Esophagus squamous epithelium (tissue), 4 donors: ENCODE measurements around the gene SETMAR.

ENCODE experiments used
- POLR2A ChIP-seq, 4 donors: fragments of 450-650 bp; IDR thresholded peaks; one replicate each; pipeline ENCODE4 v1.6.1; 2017; ENCODE audit warnings: antibody characterized with exemption in 4 of 4, mild to moderate bottlenecking in 4 of 4, moderate library complexity in 3 of 4
- TF ChIP-seq, protein P1 (sequence below), 6 experiments: fragments of 450-650 bp in 4 of 6; fragments of 200-600 bp in 2 of 6; sonication (generic) in 2 of 6; IDR thresholded peaks; one replicate each; pipeline ENCODE4 v1.5.1; 2016 to 2019; ENCODE audit warnings: antibody characterized with exemption in 6 of 6, mild to moderate bottlenecking in 4 of 6, moderate library complexity in 4 of 6

DNA sequence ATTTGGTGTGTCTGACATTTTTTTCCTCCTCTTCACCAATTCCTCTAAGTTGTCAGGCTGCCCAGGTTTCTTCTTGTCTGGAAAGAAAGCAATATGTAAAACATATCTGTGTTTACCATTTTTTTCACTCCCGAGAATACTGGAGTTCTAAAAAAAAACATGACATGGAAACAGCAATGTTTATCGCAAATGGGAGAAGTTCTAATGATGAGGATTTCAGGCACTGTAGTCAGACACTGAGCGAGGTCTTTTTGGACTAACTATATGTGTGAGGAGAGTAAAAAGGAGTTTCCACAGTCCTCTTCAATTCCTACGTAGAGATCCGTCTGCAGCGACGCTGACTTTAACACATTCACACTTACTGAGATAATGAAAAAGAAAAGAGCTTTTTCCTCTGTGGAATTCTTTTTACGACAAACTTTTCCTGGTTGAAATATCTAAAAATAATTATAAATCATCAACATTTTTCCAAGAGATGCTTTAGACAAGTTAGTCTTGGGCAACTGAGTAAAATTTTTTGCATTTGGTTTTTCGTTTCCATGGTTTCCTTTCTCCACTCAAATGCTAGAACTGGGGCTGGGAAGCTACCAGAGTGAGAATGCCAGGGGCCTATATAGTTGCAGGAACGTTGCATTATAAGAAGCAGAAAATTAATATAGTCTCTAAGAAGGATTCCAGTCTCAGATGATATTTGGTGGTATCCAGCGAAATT is 8.4 kb upstream of the SETMAR start:
- TF ChIP-seq, protein P1, sequence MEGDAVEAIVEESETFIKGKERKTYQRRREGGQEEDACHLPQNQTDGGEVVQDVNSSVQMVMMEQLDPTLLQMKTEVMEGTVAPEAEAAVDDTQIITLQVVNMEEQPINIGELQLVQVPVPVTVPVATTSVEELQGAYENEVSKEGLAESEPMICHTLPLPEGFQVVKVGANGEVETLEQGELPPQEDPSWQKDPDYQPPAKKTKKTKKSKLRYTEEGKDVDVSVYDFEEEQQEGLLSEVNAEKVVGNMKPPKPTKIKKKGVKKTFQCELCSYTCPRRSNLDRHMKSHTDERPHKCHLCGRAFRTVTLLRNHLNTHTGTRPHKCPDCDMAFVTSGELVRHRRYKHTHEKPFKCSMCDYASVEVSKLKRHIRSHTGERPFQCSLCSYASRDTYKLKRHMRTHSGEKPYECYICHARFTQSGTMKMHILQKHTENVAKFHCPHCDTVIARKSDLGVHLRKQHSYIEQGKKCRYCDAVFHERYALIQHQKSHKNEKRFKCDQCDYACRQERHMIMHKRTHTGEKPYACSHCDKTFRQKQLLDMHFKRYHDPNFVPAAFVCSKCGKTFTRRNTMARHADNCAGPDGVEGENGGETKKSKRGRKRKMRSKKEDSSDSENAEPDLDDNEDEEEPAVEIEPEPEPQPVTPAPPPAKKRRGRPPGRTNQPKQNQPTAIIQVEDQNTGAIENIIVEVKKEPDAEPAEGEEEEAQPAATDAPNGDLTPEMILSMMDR (IDR thresholded peaks at IDR 0.05), result no peak
- no peak for TF ChIP-seq POLR2A (IDR thresholded peaks at IDR 0.05)
